OCI-LY3 (cell line): ENCODE data around the gene GLB1L.

Experiments
- H2AFZ ChIP-seq: fragments of 200-600, 300-600 bp; shearing (Covaris generic); 2 replicates; pipeline ENCODE4 v1.6.0; 2014; ENCODE audit warnings: antibody characterized with exemption, low read depth, low read length
- H3K27ac ChIP-seq: fragments of 200-600, 300-600 bp; sonication (generic); 2 replicates; pipeline ENCODE4 v1.5.1; 2014; ENCODE audit warnings: mild to moderate bottlenecking, low read length, moderate library complexity, mixed read lengths
- H3K27me3 ChIP-seq: fragments of 200-600, 300-600 bp; sonication (generic); 2 replicates; pipeline ENCODE4 v1.6.1; 2014; ENCODE audit warnings: low read depth, low read length, mixed read lengths
- H3K36me3 ChIP-seq: fragments of 200-600, 300-600 bp; sonication (generic); replicated peaks from 2 replicates; pipeline ENCODE3; 2014; ENCODE audit warnings: low read depth, low read length, mixed read lengths
- H3K4me1 ChIP-seq: fragments of 300-600, 200-600 bp; sonication (generic); 2 replicates; pipeline ENCODE4 v1.6.1; 2014; ENCODE audit warnings: low read length, mixed read lengths
- H3K4me2 ChIP-seq: fragments of 200-600, 300-600 bp; sonication (generic); 2 replicates; pipeline ENCODE4 v1.6.1; 2014; ENCODE audit warnings: low read length, mixed read lengths
- H3K4me3 ChIP-seq: fragments of 300-600, 200-600 bp; sonication (generic); 2 replicates; pipeline ENCODE4 v1.5.1; 2014; ENCODE audit warnings: antibody characterized with exemption, mild to moderate bottlenecking, low read length, moderate library complexity
- H3K79me2 ChIP-seq: fragments of 300-600, 200-600 bp; shearing (Covaris generic); 2 replicates; pipeline ENCODE4 v1.6.1; 2014; ENCODE audit warnings: mild to moderate bottlenecking, low read length, mixed read lengths
- H3K9ac ChIP-seq: fragments of 300-600, 200-600 bp; shearing (Covaris generic); 2 replicates; pipeline ENCODE4 v1.6.0; 2014; ENCODE audit warnings: mild to moderate bottlenecking, low read length, moderate library complexity
- H3K9me3 ChIP-seq: fragments of 200-600, 300-600 bp; shearing (Covaris generic); 2 replicates; pipeline ENCODE4 v1.6.1; 2014; ENCODE audit warnings: low read length, mixed read lengths; ENCODE audit not compliant: insufficient read depth
- H4K20me1 ChIP-seq: fragments of 200-600, 300-600 bp; sonication (generic); 2 replicates; pipeline ENCODE4 v1.6.1; 2016; ENCODE audit warnings: low read length, mixed read lengths; ENCODE audit not compliant: insufficient read depth
- CTCF ChIP-seq: fragments of 200-600, 300-600 bp; sonication (generic); IDR thresholded peaks from 2 replicates; pipeline ENCODE4 v1.5.1; 2014; ENCODE audit warnings: antibody characterized with exemption, low read length, low read depth
- EZH2phosphoT487 ChIP-seq: fragments of 200-600 bp; shearing (Covaris generic); IDR thresholded peaks from 2 replicates; pipeline ENCODE4 v1.6.1; 2018; ENCODE audit warnings: antibody characterized with exemption, mixed run types, low read depth

Gene GLB1L

GRCh38 chr2:219245148-219245898 is at the start of gene GLB1L, which contains the start of gene STK16:
Gene GLB1L (minus strand): TSS chr2:219245444. CDS start chr2:219243573, 1,871 bp downstream.
Gene STK16 (plus strand): TSS chr2:219245479. CDS start chr2:219246000, 521 bp downstream.
- Histone ChIP-seq H4K20me1 (no peaks in the 10 kb centered on the region), H3K4me3 (peak within 1 kb of the TSS; percentile 98)
- no peak for TF ChIP-seq CTCF
- TF ChIP-seq EZH2phosphoT487, result no peak

GRCh38 chr2:219294356-219295351 is 49.4 kb upstream of the GLB1L start:
- Histone ChIP-seq H3K27ac (no peak overlapping the region), H3K9ac (peak overlapping the region; percentile 74)

More at GRCh38 chr2:219245148-219245898, at the start of gene GLB1L, which contains the start of gene STK16:
- Histone ChIP-seq H3K9me3 (no peaks in the 10 kb centered on the region), H2AFZ (peak within 1 kb of the TSS; percentile 56; the same call in 1 of the 2 replicates), H3K27me3 (no peaks in the 10 kb centered on the region), H3K4me1 (peaks cover 37% of the 10 kb centered on the region), H3K27ac (peak within 1 kb of the TSS; percentile 58), H3K79me2 (peaks cover 16% of the 10 kb centered on the region), H3K9ac (peak within 1 kb of the TSS; percentile 87), H3K36me3 (peaks cover 7% of the 10 kb centered on the region), H3K4me2 (peak within 1 kb of the TSS; percentile 86)

GRCh38 chr2:219293736-219294231 is 48.5 kb upstream of the GLB1L start:
- Histone ChIP-seq H3K4me3 (peak overlapping the region; percentile 88), H4K20me1 (no peaks in the 10 kb centered on the region), H3K36me3 (no peaks in the 10 kb centered on the region), H2AFZ (no peak overlapping the region), H3K27ac (no peak overlapping the region), H3K4me1 (peaks cover 6% of the 10 kb centered on the region), H3K4me2 (peak overlapping the region; percentile 91), H3K9ac (no peak overlapping the region), H3K27me3 (0 out of 2 replicates have a peak, but pooled peaks cover 4% of the 10 kb centered on the region), H3K79me2 (no peaks in the 10 kb centered on the region), H3K9me3 (no peaks in the 10 kb centered on the region)
- TF ChIP-seq CTCF, result no peak
- no peak for TF ChIP-seq EZH2phosphoT487

More at GRCh38 chr2:219294356-219295351, 49.4 kb upstream of the GLB1L start:
- H4K20me1 ChIP-seq, result no peaks in the 10 kb centered on the region
- no peaks in the 10 kb centered on the region for H3K9me3 ChIP-seq
- no peaks in the 10 kb centered on the region for H3K36me3 ChIP-seq
- H3K27me3 ChIP-seq, result peaks cover 9% of the 10 kb centered on the region; the same call in 1 of the 2 replicates
- H3K4me3 ChIP-seq, result peak overlapping the region; percentile 88
- TF ChIP-seq CTCF, result peak; percentile 82
- TF ChIP-seq EZH2phosphoT487, result no peak
- H3K79me2 ChIP-seq, result no peaks in the 10 kb centered on the region
- peaks cover 10% of the 10 kb centered on the region for H3K4me1 ChIP-seq
- peak overlapping the region; percentile 92 for H3K4me2 ChIP-seq
- peak overlapping the region; percentile 98 for H2AFZ ChIP-seq
